SW 1271 (cell line): Measurements from ENCODE around the gene ZBTB48.
"Not testable (repeated sequence)": the region's sequence is repeated elsewhere in the genome, so short reads cannot be mapped to it uniquely, and the experiment has no call there.

Experiments used
- DNase-seq, 2 experiments: peaks; one replicate each; lab custom pipeline; 2025; lab: John Stamatoyannopoulos, UW

Gene ZBTB48

GRCh38 chr1:6632588-6633514 lies 53.1 kb downstream of the ZBTB48 start:
- no peak for DNase-seq

GRCh38 chr1:6634371-6635052 lies 54.7 kb downstream of the ZBTB48 start:
- no peak for DNase-seq

GRCh38 chr1:6635161-6635909 lies 55.5 kb downstream of the ZBTB48 start:
- DNase-seq: no peak

GRCh38 chr1:6635910-6636760 lies 56.3 kb downstream of the ZBTB48 start:
- DNase-seq: no peak

GRCh38 chr1:6636778-6637177 lies 57.0 kb downstream of the ZBTB48 start:
- not testable (repeated sequence) for DNase-seq

- DNase-seq: no peak
Observed at GRCh38 chr1:6637770-6638169, 58.0 kb downstream of the ZBTB48 start.

- no peak for DNase-seq
Observed at GRCh38 chr1:6638226-6638625, 58.4 kb downstream of the ZBTB48 start.
